Measurements from ENCODE around the gene WWOX. TPM values are rescaled to one million over a fixed set of nuclear protein-coding genes. Genes with fewer than 3 reads are reported as not detected.

The WWOX gene
- total and polyA plus RNA-seq, 2 donors (not counting 3 experiments of a cell fraction or from before 2014, with no cell fraction given) = 6.2 to 12.5 TPM

GRCh38 chr16:78829280-78829679, 729.8 kb downstream of the WWOX start:
- H3K27ac ChIP-seq (ENCODE audit: insufficient read depth, low read depth, low read length) = no peak overlapping the region
- no TSS peak for BruUV-seq (replicated peaks)
- intact Hi-C loops (cut with micrococcal nuclease) (no loop called here), dilution Hi-C loops (cut with MboI; ENCODE audit: extremely low pct_ligation_motif_present, low sequenced_read_pairs) (no loop called here)
- no peaks in the 10 kb centered on the region for H3K79me2 ChIP-seq (ENCODE audit: control insufficient read depth, insufficient read depth, low read length)
- no peaks in the 10 kb centered on the region for H3K27me3 ChIP-seq (ENCODE audit: control insufficient read depth in 2 of 2, insufficient read depth in 2 of 2, low read length in 2 of 2)
- FAIRE-seq (no peak), DNase-seq (ENCODE audit: low read depth, low spot score) (no peak)
- POLR2A ChIA-PET = no interaction called here
- no peak overlapping the region for H2AFZ ChIP-seq (ENCODE audit: low read depth, low read length)
- no peaks in the 10 kb centered on the region for H3K36me3 ChIP-seq (ENCODE audit: control insufficient read depth in 2 of 2, extremely low read depth in 1 of 2, insufficient read depth in 2 of 2, low read length in 2 of 2)
- peaks cover 8% of the 10 kb centered on the region for H3K9me3 ChIP-seq (replicated peaks; ENCODE audit: control insufficient read depth, insufficient read depth, low read length)
- H3K4me3 ChIP-seq (replicated peaks in 1 of 3; ENCODE audit: insufficient read depth in 1 of 3, low read depth in 1 of 3, low read length in 3 of 3) = no peak overlapping the region
- H3K4me1 ChIP-seq (ENCODE audit: control insufficient read depth, extremely low read depth, insufficient read depth, low read length) = no peaks in the 10 kb centered on the region
- CTCF ChIA-PET = no interaction called here
- no peaks in the 10 kb centered on the region for H3K9me1 ChIP-seq (replicated peaks; ENCODE audit: control insufficient read depth, extremely low read depth, insufficient read depth, low read length)
- no peaks in the 10 kb centered on the region for H4K20me1 ChIP-seq (replicated peaks; ENCODE audit: control insufficient read depth, extremely low read depth, insufficient read depth, low read length)
- H3K4me2 ChIP-seq (ENCODE audit: insufficient read depth, low read length) = no peak overlapping the region
- H3K9ac ChIP-seq (replicated peaks; ENCODE audit: extremely low read depth, insufficient read depth, low read length) = no peak overlapping the region
- TF ChIP-seq GATA2 (IDR thresholded peaks at IDR 0.05; ENCODE audit: insufficient read depth, insufficient read length, low read depth, low read length) = no peak
- no peak for TF ChIP-seq FOS (IDR thresholded peaks at IDR 0.05; ENCODE audit: borderline replicate concordance, insufficient read depth, low read length)
- TF ChIP-seq MYC (IDR thresholded peaks at IDR 0.05; ENCODE audit: low read depth, low read length) = no peak
- TF ChIP-seq JUN (IDR thresholded peaks at IDR 0.05; ENCODE audit: borderline replicate concordance, insufficient read depth, insufficient read length, low read depth) = no peak
- TF ChIP-seq, protein P1, sequence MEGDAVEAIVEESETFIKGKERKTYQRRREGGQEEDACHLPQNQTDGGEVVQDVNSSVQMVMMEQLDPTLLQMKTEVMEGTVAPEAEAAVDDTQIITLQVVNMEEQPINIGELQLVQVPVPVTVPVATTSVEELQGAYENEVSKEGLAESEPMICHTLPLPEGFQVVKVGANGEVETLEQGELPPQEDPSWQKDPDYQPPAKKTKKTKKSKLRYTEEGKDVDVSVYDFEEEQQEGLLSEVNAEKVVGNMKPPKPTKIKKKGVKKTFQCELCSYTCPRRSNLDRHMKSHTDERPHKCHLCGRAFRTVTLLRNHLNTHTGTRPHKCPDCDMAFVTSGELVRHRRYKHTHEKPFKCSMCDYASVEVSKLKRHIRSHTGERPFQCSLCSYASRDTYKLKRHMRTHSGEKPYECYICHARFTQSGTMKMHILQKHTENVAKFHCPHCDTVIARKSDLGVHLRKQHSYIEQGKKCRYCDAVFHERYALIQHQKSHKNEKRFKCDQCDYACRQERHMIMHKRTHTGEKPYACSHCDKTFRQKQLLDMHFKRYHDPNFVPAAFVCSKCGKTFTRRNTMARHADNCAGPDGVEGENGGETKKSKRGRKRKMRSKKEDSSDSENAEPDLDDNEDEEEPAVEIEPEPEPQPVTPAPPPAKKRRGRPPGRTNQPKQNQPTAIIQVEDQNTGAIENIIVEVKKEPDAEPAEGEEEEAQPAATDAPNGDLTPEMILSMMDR (IDR thresholded peaks at IDR 0.05; ENCODE audit: extremely low read depth in 1 of 2, insufficient read depth in 1 of 2, low read depth in 1 of 2, low read length in 2 of 2) = no peak

DNA sequence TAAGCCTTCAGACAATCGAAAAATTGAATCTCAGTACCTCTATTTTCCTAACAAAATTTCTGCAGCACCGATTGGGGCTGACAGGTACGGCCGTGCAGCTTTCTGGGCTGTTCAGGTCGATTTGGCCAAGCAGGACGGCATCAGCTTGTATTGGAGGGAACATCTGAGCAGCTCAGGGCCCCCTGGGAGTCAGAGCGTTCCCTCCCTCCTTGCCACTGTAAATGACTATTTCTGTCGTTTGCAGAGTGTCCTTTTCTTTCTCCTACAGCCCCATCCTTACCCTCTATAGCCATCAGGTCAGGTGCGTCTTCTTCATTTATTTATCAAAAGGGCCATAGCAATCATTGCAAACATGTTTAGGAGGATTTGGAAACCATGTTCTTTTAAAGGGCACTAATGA, 731.1 kb downstream of the WWOX start:
- H3K9me3 ChIP-seq (replicated peaks; ENCODE audit: control insufficient read depth, insufficient read depth, low read length) = peaks cover 8% of the 10 kb centered on the region
- ChIA-PET POLR2A (no interaction called here), CTCF (no interaction called here)
- H3K36me3 ChIP-seq (ENCODE audit: control insufficient read depth in 2 of 2, extremely low read depth in 1 of 2, insufficient read depth in 2 of 2, low read length in 2 of 2) = no peaks in the 10 kb centered on the region
- H4K20me1 ChIP-seq (replicated peaks; ENCODE audit: control insufficient read depth, extremely low read depth, insufficient read depth, low read length) = no peaks in the 10 kb centered on the region
- H2AFZ ChIP-seq (ENCODE audit: low read depth, low read length) = no peak overlapping the region
- TF ChIP-seq MAX (IDR thresholded peaks at IDR 0.05; ENCODE audit: insufficient read depth, insufficient read length) = no peak
- TF ChIP-seq MYC (IDR thresholded peaks at IDR 0.05; ENCODE audit: low read depth, low read length) = no peak
- TF ChIP-seq POLR2AphosphoS5 (IDR thresholded peaks at IDR 0.05; ENCODE audit: insufficient read depth, low read depth, low read length) = no peak
- no peak for TF ChIP-seq FOS (IDR thresholded peaks at IDR 0.05; ENCODE audit: borderline replicate concordance, insufficient read depth, low read length)
- no peak for TF ChIP-seq JUN (IDR thresholded peaks at IDR 0.05; ENCODE audit: borderline replicate concordance, insufficient read depth, insufficient read length, low read depth)
- no peak for TF ChIP-seq POLR2A (IDR thresholded peaks at IDR 0.05; ENCODE audit: low read depth, low read length)
- TF ChIP-seq EZH2 (IDR thresholded peaks at IDR 0.05; ENCODE audit: borderline replicate concordance, low read depth, low read length, severe bottlenecking) = no peak
- TF ChIP-seq GATA2 (IDR thresholded peaks at IDR 0.05; ENCODE audit: insufficient read depth, insufficient read length, low read depth, low read length) = no peak
- no peaks in the 10 kb centered on the region for H3K9me1 ChIP-seq (replicated peaks; ENCODE audit: control insufficient read depth, extremely low read depth, insufficient read depth, low read length)
- no TSS peak for BruUV-seq (replicated peaks)
- no peak overlapping the region for H3K9ac ChIP-seq (replicated peaks; ENCODE audit: extremely low read depth, insufficient read depth, low read length)
- dilution Hi-C loops (cut with MboI; ENCODE audit: extremely low pct_ligation_motif_present, low sequenced_read_pairs) = no loop called here
- DNase-seq (ENCODE audit: low read depth, low spot score) (no peak), FAIRE-seq (no peak)
- no peak overlapping the region for H3K27ac ChIP-seq (ENCODE audit: insufficient read depth, low read depth, low read length)
- intact Hi-C loops (cut with micrococcal nuclease) = no loop called here
- H3K79me2 ChIP-seq (ENCODE audit: control insufficient read depth, insufficient read depth, low read length) = no peaks in the 10 kb centered on the region
- H3K4me1 ChIP-seq (ENCODE audit: control insufficient read depth, extremely low read depth, insufficient read depth, low read length) = no peaks in the 10 kb centered on the region
- no peaks in the 10 kb centered on the region for H3K27me3 ChIP-seq (ENCODE audit: control insufficient read depth in 2 of 2, insufficient read depth in 2 of 2, low read length in 2 of 2)
- no peak overlapping the region for H3K4me3 ChIP-seq (replicated peaks in 1 of 3; ENCODE audit: insufficient read depth in 1 of 3, low read depth in 1 of 3, low read length in 3 of 3)
- H3K4me2 ChIP-seq (ENCODE audit: insufficient read depth, low read length) = no peak overlapping the region
